Stimulated activated CD4-positive, alpha-beta T cell treated with anti-CD3 and anti-CD28 coated beads, Interleukin-12 subunit alpha, Interleukin-12 subunit beta, amount 100 ng/mL, for 4 hours (primary cell): ENCODE measurements around the gene IL1A.

ENCODE experiments used
- DNase-seq: peaks from one replicate; pipeline ENCODE4 v3.0.0-alpha.2; 2020

The IL1A gene

GRCh38 chr2:112817082-112817689 lies 32.9 kb upstream of the IL1A start:
- no peak for DNase-seq

- DNase-seq = no peak
Measured at GRCh38 chr2:112814278-112814677, 30.0 kb upstream of the IL1A start.

DNA sequence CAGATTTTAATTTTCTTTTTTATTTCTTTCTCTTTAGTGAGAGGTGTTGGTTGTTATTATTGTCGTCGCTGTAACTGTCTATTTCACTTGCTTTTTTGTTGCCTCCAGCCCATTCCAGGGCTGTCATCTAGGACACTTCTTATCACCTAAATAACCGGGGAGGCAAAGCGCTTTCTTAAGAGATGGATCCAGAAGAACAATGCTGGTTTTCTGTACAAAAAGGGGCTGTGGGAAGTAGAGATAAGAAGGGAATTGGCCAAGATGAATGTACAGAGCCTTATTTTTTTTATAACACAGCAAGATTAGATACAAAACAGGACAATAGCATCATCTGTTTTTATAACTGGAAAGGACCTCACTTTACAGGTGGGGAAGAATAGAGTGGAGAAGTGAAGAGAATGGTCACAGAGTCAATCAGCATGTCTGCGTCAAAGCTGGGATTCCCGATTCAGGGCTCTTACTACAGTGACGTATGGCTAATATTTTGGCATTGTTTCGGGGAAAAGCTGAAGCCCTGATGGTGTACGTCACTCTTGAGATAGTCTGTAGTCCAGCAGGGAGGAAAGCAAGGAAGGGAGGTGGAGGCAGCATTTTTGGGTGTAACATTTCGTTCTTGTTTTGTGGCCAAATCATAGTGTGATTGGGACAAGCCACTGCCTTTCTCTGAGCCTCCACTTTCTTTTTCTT lies 29.1 kb upstream of the IL1A start:
- DNase-seq = no peak

- DNase-seq = no peak
Measured at GRCh38 chr2:112812318-112813267, 28.3 kb upstream of the IL1A start.

GRCh38 chr2:112811841-112812306 lies 27.6 kb upstream of the IL1A start:
- peak; percentile 20 for DNase-seq

- DNase-seq = no peak
Measured at GRCh38 chr2:112811276-112811831, 27.1 kb upstream of the IL1A start.

DNA sequence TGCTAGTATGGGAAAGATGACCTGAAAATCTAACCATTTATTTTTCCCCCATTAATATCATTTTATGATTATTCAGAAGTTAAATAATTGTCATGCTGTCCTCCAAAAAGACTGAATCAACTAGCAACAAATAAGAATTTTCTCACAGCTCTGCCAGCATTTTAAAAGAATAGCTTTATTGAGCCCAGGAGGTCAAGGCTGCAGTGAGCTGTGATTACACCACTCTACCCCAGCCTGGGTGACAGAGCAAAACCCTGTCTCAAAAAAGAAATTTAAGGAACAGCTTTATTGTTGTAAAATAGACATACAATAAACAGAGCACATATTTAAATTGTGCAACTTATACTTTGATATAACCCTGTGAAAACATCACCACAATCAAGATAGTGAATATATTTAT lies 24.8 kb upstream of the IL1A start:
- no peak for DNase-seq

- no peak for DNase-seq
Measured at GRCh38 chr2:112807233-112807807, 23.0 kb upstream of the IL1A start.

GRCh38 chr2:112805542-112805941 lies 21.2 kb upstream of the IL1A start:
- DNase-seq = no peak

DNA sequence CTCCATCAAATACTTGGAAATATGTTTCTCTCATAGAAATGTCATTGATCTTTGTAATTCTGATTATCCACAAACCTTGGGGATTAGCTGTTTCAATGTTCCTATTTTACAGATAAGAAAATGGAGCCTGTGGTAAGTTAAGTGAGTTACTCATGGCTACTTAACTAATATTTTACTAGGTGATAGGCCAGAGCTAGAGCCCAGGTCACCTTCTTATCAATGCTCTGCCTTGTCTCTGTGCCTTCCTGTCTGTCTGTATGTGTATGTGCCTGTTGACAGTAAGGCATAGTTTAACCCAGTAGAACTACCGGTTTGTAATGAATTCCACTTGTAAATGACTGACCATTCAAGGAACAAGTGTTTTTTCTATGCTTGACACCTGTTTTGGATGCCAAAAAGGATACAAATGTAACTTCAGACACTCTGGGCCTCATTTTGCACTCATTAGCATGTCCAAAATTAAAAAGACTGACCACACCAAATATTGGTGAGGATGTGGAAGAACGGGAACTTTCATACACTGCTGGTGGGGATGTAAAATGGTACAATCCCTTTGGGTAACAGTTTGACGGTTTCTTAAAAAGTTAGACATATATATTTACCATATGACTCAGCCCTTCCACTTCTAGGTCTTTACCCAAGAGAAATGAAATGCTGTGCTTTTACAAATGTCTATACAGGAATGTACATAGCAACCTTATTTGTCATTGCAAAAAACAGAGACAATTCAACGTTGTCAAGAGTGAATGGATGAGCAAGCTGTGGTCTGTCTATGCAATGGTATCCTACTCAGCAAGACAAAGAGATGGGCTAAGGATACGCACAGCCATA lies 19.6 kb upstream of the IL1A start:
- no peak for DNase-seq

DNA sequence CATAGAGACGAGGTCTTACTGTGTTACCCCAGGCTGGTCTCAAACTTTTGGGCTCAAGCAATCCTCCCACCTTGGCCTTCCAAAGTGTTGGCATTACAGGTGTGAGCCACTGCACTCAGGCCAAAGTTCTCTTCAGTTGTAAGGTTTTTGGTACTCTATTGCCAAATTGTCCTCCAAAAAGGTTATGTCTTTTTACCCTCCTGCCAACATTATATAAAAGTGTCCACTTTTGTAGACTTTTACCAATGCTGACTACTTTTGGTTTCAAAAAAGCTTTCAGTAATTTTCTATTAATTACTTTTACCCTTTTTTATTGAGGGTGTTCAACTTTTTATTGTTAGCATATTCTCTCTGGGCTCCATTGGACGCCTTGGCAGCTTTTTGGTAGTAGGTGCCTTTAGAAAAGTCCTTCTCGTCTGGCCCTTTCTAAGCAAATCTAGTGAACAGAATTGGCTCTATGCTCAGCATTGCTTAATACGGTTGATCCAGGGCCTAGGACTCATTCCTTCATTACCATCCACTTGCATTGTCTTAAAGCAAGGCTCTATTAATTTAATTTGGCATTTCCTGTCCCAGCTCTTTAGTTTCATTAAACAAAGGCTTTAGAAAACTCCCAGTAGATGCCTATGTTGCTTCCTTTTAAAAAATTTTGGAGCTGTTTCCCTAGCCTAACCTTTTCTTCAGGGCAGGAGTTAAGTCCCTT lies 16.7 kb upstream of the IL1A start:
- DNase-seq = no peak

- DNase-seq = no peak
Measured at GRCh38 chr2:112798979-112799975, 15.0 kb upstream of the IL1A start.

- DNase-seq = no peak
Measured at GRCh38 chr2:112796486-112796885, 12.2 kb upstream of the IL1A start.

DNA sequence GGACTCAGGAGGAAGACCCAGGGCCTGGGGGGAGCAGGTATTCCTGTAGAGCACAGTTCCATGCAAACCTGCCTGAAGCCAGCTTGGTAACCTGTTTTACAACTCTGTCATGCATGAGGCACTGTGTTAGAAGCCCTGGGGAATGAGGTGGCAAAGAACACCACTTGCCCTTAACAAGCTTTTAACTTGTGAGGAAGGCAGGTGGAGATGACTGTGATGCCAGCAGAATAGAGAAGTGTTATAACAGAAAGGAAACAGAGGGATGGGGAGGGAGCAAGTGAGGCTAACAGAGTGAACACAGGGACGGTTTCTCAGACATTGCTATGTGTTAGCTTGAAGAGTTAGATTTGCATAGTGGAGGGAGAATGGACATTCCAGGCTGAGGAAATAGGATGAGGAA lies 11.5 kb upstream of the IL1A start:
- no peak for DNase-seq

DNA sequence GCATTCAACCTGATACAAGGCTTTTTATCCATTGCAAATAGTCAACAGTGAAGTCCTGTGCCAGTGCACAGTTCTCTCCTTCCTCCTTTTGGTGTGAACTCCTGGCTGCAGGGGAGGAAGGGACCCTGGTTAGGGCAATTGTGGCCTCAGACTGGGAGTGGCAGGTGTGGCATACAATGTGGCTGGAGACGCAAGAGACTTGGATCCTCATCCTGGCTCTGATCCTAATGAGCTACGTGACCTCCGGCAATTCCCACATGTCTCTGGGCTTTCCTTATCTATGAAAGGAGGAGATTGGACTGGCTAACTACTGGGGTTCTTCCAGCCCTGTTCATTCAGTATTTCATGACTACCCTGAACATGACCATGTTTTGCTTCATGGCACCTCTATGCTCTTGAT lies 10.5 kb upstream of the IL1A start:
- DNase-seq = no peak

DNA sequence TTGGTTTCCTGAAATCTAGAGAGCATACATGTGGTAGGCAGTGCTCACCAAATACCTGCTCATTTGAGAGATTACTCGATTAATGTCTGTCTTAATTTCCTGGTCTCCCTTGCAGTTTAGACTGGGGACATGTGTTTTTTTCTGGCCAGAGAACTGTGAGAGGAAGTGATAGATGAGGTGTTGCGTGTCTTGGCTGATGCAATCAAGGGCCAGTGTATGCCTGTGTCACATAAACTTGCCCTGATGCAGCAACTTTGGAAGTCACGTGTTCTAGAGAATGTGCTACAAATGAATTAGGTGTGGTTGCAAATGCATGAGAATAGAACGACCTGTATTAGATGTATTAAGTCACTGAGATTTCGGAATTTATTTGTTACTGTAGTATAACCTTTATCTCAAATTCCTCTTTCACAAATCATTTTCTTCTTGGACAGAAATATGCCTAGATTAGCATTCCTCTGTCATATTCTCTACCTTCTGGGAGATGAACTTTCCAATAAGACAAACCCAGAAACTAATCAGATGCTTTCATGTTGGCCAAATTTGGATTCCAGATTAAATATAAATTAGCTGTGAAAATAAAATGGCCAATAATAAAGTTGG lies 9.9 kb upstream of the IL1A start:
- no peak for DNase-seq

- DNase-seq = no peak
Measured at GRCh38 chr2:112793449-112793978, 9.2 kb upstream of the IL1A start.

GRCh38 chr2:112792419-112792818 lies 8.1 kb upstream of the IL1A start:
- DNase-seq = no peak

DNA sequence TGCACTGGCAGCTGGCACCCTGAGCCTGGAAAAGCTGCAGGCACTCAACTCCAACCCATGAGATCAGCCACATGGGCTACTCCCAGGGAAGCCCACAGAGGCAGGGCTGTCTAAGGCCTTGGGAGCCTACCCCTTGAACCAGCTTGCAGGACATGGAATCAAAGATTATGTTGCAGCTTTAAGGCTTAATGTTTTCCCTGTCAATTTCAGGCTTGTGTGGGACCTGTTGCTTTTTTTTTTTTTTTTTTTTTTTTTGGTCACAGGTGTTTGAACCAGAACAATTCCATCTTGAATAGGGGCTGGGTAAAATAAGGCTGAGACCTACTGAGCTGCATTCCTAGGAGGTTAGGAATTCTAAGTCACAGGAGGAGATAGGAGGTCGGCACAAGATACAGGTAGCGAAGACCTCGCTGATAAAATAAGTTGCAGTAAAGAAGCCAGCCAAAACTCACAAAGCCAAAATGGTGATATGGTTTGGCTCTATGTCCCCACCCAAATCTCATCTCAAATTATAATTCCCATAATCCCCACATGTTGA lies 7.5 kb upstream of the IL1A start:
- DNase-seq = no peak
